ENCODE measurements around the gene ODAD3. TPM values are rescaled to one million over a fixed set of nuclear protein-coding genes. Genes with fewer than 3 reads are reported as not detected.

ODAD3 gene
- total RNA-seq, 1 experiment from 2014 or later, result 0.52 TPM

DNA sequence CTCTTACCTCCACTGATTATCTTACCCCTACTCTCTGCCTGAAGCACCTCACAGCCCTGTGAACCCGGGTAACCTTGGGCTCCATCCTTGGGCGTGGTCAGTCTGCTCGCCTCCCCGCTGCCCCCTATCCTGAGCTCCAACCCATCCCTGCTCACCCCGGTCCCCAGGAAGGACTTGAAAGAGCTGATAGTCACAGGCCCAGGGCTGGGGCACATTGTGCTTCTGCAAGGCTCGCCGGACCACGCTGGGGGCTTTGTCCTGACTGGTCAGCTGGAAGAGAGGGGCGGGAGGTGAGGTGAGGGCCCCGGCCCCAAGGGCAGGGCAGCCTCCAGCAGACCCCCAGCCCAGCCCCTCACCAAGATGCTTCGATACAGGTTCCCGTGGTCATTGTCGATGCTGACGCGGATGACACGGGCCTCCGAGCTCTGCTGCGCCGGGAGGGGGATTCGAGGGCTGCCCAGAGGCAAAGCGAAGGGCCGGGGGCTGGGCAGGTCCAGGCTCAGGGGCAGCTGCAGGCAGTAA is 37.8 kb downstream of the ODAD3 start:
- no peak overlapping the region for H3K27ac ChIP-seq (ENCODE audit: low read depth, low read length)
- H3K4me2 ChIP-seq (ENCODE audit: low read length), result no peak overlapping the region
- no peak overlapping the region for H3K9ac ChIP-seq (ENCODE audit: low read length)
- no peaks in the 10 kb centered on the region for H3K79me2 ChIP-seq (ENCODE audit: insufficient read depth, low read length)
- intact Hi-C loops (cut with micrococcal nuclease), result no loop called here
- TF ChIP-seq RAD21 (IDR thresholded peaks at IDR 0.05; ENCODE audit: low read depth), result no peak
- TF ChIP-seq CTCF (IDR thresholded peaks at IDR 0.05 in 2 of 3, conservative IDR thresholded peaks at IDR 0.05 in 1 of 3; ENCODE audit: borderline replicate concordance in 1 of 3, insufficient read depth in 1 of 3, low read depth in 2 of 3, low read length in 2 of 3), result no peak
- no peak for TF ChIP-seq POLR2AphosphoS5 (IDR thresholded peaks at IDR 0.05; ENCODE audit: low read depth, low read length)
- TF ChIP-seq EGR1 (IDR thresholded peaks at IDR 0.05; ENCODE audit: low read depth), result no peak
- TF ChIP-seq, protein P1, sequence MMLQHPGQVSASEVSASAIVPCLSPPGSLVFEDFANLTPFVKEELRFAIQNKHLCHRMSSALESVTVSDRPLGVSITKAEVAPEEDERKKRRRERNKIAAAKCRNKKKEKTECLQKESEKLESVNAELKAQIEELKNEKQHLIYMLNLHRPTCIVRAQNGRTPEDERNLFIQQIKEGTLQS (IDR thresholded peaks at IDR 0.05), result no peak
- no peak for TF ChIP-seq CBX3 (IDR thresholded peaks at IDR 0.05; ENCODE audit: low read depth)
- no peak for TF ChIP-seq ZNF274 (IDR thresholded peaks at IDR 0.05; ENCODE audit: low read depth, low read length)
- no peak for TF ChIP-seq TCF7L2 (IDR thresholded peaks at IDR 0.05; ENCODE audit: borderline replicate concordance, extremely low read depth, insufficient read depth, insufficient read length)
- no peak for TF ChIP-seq EZH2phosphoT487 (IDR thresholded peaks at IDR 0.05; ENCODE audit: borderline replicate concordance)
- TF ChIP-seq JUND (IDR thresholded peaks at IDR 0.05), result no peak
- TF ChIP-seq POLR2A (IDR thresholded peaks at IDR 0.05; ENCODE audit: borderline replicate concordance, extremely low read depth, insufficient read depth, insufficient read length), result no peak
- TF ChIP-seq YY1 (IDR thresholded peaks at IDR 0.05; ENCODE audit: extremely low read depth, insufficient replicate concordance, low read depth, low read length), result no peak
- no peak for TF ChIP-seq SRF (IDR thresholded peaks at IDR 0.05; ENCODE audit: low read depth)
- TF ChIP-seq, protein P2, sequence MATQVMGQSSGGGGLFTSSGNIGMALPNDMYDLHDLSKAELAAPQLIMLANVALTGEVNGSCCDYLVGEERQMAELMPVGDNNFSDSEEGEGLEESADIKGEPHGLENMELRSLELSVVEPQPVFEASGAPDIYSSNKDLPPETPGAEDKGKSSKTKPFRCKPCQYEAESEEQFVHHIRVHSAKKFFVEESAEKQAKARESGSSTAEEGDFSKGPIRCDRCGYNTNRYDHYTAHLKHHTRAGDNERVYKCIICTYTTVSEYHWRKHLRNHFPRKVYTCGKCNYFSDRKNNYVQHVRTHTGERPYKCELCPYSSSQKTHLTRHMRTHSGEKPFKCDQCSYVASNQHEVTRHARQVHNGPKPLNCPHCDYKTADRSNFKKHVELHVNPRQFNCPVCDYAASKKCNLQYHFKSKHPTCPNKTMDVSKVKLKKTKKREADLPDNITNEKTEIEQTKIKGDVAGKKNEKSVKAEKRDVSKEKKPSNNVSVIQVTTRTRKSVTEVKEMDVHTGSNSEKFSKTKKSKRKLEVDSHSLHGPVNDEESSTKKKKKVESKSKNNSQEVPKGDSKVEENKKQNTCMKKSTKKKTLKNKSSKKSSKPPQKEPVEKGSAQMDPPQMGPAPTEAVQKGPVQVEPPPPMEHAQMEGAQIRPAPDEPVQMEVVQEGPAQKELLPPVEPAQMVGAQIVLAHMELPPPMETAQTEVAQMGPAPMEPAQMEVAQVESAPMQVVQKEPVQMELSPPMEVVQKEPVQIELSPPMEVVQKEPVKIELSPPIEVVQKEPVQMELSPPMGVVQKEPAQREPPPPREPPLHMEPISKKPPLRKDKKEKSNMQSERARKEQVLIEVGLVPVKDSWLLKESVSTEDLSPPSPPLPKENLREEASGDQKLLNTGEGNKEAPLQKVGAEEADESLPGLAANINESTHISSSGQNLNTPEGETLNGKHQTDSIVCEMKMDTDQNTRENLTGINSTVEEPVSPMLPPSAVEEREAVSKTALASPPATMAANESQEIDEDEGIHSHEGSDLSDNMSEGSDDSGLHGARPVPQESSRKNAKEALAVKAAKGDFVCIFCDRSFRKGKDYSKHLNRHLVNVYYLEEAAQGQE (IDR thresholded peaks at IDR 0.05; ENCODE audit: low read depth), result no peak
- TF ChIP-seq FOSL1 (IDR thresholded peaks at IDR 0.05; ENCODE audit: low read depth), result no peak
- TF ChIP-seq, protein P3, sequence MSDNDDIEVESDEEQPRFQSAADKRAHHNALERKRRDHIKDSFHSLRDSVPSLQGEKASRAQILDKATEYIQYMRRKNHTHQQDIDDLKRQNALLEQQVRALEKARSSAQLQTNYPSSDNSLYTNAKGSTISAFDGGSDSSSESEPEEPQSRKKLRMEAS (IDR thresholded peaks at IDR 0.05), result no peak
- TF ChIP-seq ELF1 (IDR thresholded peaks at IDR 0.05; ENCODE audit: borderline replicate concordance, low read depth), result no peak
- no peak for TF ChIP-seq CEBPB (IDR thresholded peaks at IDR 0.05; ENCODE audit: low read depth)
- TF ChIP-seq ZFX (IDR thresholded peaks at IDR 0.05), result no peak
- TF ChIP-seq EZH2 (IDR thresholded peaks at IDR 0.05), result no peak
- DNase-seq (ENCODE audit: low read depth, low spot score), result no peak
- H3K36me3 ChIP-seq (ENCODE audit: control insufficient read depth in 1 of 2, insufficient read depth in 2 of 2, low read length in 2 of 2), result peaks cover 16 to 23% of the 10 kb centered on the region in 2 experiments; a peak in 3 of 4 replicates
- H3K9me3 ChIP-seq (ENCODE audit: control insufficient read depth in 1 of 2, insufficient read depth in 1 of 2, low read depth in 1 of 2, low read length in 2 of 2), result no peaks in the 10 kb centered on the region
- ChIA-PET RAD21 (ENCODE audit: low non-redundant PET in 1 of 2, low total read pairs in 2 of 2, uncharacterized antibody in 2 of 2, unreplicated experiment in 2 of 2) (no interaction called here), POLR2A (no interaction called here), CTCF (interaction anchor here (1.2 kb wide), 1 partner anchor 13 kb away, joined by 3 read pairs; the partner anchor contains the start of gene EPOR)
- no peaks in the 10 kb centered on the region for H3K4me1 ChIP-seq (ENCODE audit: control insufficient read depth in 1 of 2, insufficient read depth in 2 of 2, low read length in 2 of 2)
- no peak for ATAC-seq
- no peak overlapping the region for H2AFZ ChIP-seq (ENCODE audit: low read depth, low read length, poor library complexity, severe bottlenecking)
- H3K9me2 ChIP-seq (ENCODE audit: insufficient read depth), result no peaks in the 10 kb centered on the region
- H3K4me3 ChIP-seq (replicated peaks in 1 of 2; ENCODE audit: low read depth in 1 of 2, low read length in 2 of 2), result no peak overlapping the region
- BruUV-seq (replicated peaks), result no TSS peak
- no peaks in the 10 kb centered on the region for H4K20me1 ChIP-seq (ENCODE audit: insufficient read depth)
- no peaks in the 10 kb centered on the region for H3K27me3 ChIP-seq (ENCODE audit: insufficient read depth, low read length)
